GM18870 (cell line): ENCODE measurements around the gene SOX4.

Experiments used
- ATAC-seq: cut with Tn5 transposase; IDR thresholded peaks from one replicate; pipeline ENCODE4 v1.9.1; 2021; ENCODE audit warnings: moderate library complexity; ENCODE audit not compliant: unreplicated experiment

The SOX4 gene

DNA sequence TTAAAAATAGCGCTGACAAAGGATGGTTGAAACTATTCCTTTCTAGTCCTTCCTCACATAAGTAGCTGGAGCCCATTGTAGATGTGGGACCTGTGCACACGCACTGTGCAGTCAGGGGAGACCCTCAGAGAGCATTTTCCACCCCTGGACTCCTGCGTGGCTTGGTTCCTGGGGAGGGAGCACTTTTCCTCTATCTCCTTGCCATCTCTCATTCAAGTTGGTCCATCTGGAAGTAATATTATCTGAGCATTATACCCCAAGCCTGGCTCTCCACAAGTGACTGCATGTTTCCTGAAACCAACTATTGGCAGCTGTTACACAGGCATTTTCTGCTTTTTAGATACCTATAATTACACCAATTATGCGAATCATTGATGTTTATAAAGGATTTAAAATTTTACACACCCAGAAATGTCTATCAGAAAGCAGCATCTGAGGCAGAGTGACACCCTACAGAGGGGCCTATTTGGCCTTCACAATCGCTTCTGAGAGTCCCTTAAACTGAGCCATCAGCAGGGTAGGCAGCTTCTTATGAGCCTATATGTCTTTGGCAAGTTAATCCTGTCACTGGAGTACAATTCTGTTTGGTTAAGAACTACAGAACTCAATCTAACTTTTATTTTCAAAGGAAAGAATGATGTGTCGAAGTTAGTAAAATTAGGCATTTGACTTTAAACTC, 18.7 kb downstream of the SOX4 start:
- ATAC-seq, result no peak

DNA sequence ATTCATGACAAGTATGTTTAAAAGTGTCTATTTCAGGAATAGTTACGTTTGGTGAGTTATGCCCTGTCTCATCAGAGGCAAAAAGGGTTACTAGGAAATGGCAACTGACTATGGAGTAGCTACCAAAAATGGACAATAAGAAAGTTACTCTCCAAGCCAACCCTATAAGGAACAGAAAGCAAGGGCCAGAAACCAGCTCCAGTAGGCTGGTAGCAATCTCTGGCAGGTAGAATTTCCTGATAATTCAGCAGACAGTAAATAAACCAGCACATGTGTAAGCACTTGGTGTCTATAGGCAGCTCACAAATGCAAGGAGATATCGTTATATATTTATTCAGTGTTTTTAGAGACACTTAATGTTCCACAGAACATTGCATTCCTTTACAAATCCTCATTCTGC, 20.3 kb downstream of the SOX4 start:
- no peak for ATAC-seq

DNA sequence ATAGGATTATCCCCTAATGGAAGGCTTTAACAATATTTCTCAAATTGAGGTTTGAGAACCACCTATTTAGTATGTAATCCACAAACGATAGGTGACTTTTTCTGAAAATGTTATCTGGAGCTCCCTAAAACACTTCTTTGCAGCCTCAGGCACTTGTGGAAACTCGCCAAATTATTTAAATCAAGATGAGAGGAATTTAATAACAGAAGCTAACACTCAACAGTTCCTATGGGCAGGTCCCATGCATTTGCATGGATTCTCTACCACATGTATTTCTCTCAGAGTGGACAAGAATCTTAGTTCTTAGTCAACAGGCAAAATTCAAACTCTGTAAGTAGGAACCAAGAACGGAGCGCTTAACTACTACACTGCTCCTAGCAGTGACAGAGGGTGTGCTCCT, 20.7 kb downstream of the SOX4 start:
- ATAC-seq, result no peak

DNA sequence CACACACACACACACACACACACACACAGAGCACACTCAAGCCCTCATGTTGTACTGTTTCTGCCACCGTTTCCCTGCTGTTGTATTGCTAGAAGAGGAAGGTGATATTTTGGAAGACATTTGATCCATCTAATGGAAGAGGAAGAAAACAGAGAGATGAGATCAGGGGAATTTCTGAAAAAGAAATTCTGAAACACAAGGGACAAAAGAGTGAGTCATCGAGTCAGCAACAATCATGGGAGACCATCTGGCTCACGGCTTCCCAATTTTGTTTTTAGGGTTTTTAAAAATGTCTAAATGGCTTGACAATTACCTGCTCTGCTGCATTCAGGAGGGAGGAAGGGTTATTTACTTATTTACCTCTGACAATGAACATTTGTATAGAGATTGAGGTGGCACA, 22.0 kb downstream of the SOX4 start:
- ATAC-seq, result no peak

DNA sequence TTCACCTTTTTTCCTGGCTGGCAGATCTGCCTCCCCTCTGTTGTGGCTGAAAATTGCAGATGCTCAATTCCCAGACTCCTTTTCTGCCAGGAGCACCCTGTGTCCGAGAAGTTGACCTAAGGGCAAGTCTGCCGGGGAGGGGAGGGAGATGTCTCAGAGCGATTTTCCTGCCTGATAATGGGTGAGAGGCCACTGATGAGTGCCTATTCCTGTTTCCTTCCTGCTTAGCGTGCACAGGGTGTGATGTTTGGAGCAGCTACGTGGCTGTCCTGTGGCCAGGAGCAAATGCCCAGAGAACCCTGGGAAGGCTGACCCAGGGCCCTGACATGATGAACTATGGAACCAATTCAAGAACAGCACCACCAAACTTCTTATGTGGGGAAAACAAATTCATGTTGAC, 22.5 kb downstream of the SOX4 start:
- no peak for ATAC-seq

DNA sequence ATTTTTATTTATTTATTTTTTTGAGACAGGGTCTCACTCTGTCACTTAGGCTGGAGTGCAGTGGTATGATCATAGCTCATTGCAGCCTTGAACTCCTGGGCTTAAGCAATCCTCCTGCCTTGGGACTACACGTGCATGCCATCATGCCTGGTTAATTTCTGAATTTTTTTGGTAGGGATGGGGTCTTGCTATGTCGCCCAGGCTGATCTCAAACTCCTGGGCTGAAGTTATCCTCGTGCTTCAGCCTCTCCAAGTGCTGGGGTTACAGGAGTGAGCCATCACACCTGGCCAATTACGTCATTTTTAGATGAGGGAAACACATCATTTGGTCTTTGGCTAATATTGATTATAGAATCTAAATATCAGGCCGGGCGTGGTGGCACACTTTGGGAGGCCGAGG, 32.1 kb downstream of the SOX4 start:
- no peak for ATAC-seq

DNA sequence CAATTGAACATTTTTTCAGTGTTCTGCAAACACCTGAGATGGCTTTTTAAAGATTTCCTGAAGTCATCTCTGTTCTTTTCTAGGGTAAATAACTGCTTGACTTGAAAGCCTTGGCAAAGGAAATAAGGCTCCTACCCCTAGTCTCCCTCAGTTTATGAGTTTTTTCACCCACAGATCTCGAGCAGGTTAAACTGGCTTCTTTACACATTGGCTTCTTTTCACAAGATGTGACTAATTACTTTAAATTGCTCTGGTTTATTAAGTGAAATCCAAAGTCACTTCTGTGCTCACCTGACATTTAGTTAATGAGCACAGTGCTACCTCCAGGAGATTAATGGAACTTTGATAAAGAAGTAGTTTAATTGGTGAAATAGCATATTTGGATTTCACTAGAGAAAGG, 33.2 kb downstream of the SOX4 start:
- ATAC-seq, result no peak

DNA sequence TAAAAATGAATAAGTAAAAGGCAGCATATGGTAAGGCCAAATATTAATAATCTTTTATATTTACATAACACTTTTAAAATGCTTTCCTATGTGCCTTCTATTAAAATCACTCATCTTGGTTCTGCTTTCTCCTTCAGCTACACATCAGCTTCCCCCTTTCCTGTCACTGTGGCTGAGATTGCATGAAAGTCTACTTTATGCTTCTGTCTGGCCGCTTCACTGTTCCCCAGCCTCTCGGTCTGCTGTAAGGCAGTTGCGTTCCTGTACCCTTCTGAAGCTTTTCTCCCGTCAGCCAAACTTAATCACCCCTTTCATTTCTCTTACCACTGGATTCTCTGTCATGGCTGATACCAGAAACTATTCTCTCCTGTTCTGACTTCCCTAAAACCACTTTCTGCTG, 34.6 kb downstream of the SOX4 start:
- no peak for ATAC-seq

DNA sequence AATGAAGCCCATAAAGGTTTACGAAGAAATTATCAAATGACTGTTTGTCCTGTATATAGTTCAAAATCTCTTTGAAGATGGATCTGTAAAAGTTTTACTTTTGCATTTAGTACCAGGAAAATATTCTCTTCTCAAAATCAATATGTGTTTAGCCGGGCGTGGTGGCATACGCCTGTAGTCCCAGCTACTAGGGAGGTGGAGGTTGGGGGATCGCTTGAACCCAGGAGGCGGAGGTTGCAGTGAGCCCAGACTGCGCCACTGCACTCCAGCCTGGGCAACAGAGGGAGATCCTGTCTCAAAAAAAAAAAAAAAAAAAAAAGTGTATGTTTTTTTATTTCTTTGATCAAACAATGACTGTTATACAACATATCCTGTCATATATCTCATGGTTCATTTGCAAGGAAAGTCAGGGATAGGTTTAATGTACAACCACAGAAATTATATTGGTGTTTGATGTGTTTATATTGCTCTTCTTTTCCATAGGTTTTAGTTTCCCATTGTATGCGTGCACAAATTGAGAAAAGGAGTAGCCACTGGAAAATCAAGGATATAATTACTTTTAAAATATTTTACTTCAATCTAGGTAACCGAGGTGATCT, 40.1 kb downstream of the SOX4 start:
- ATAC-seq, result no peak

DNA sequence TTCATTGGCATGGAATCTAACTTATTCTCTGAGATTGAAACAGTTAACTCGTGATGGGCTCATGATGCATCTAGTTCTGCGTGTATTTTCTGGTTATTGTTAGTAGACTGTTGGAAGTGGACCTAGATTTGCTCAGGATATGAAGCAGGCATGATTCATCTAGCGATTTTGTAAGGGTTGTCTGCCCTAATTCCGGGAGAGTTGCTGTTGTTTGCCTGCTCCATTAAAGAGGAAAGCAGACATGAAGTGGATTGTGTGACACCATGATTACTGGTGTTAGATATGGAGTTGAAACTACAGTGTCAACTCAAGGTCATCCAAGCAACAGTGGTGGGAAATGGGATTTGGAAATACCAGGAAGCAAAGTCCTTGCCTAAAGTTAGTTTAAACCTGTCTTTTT, 41.0 kb downstream of the SOX4 start:
- no peak for ATAC-seq

DNA sequence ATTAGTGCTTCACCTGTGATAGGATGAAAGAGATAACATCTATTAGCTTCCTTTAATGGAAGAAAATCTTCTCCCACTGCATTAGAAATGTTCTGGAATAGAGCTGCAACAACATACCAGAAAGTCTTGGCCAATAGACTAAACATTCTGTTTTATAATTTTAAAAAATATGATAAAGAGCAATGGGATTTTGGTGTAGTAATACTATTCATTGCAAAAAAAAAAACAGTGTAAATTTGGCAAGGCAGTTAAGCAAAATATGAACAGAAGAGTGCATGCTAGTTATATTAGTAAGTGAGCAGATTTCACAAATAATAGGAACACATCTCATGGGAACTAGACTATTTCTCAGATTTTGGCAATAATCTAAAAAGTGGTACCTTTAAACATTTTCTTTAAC, 43.3 kb downstream of the SOX4 start:
- no peak for ATAC-seq

DNA sequence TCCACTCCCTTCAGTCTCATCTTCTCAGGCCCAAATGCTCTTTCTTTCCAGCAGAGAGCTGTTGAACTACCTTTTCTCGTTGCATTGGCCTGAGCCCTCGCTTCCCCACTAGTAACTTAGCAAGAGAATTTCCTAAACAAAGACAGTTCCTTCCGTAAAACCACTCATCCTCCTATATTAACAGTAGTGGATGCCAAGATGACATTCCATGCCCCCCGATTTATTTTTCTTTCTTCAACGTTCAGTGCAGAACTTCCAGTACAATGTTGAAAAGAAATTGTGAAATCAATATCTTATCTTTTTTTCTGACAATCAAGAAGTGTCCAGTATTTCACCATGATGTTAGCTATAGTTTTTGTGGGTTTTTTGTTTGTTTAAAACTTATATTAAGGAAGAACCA, 45.8 kb downstream of the SOX4 start:
- no peak for ATAC-seq
